GM12891 (cell line): ENCODE measurements around the gene SLC25A21.

Source experiments
- DNase-seq: peaks from one replicate; pipeline ENCODE4 v3.0.0; 2011; ENCODE audit warnings: low spot score; ENCODE audit not compliant: insufficient read length
- FAIRE-seq: peaks from 2 replicates; lab custom pipeline; 2011; peaks lifted over from hg19 to GRCh38; lab: Jason Lieb, UNC
- PAX5 ChIP-seq: IDR thresholded peaks from 2 replicates; pipeline ENCODE4 v1.6.1; 2011; ENCODE audit warnings: low read length, moderate library complexity, mild to moderate bottlenecking; ENCODE audit not compliant: insufficient read depth, severe bottlenecking
- POLR2A ChIP-seq: IDR thresholded peaks from 2 replicates; pipeline ENCODE4 v1.6.1; 2011; ENCODE audit warnings: low read depth, low read length, control low read depth
- POLR2AphosphoS5 ChIP-seq: IDR thresholded peaks from 2 replicates; pipeline ENCODE4 v1.6.1; 2011; ENCODE audit warnings: low read depth, low read length, control low read depth
- POU2F2 ChIP-seq: IDR thresholded peaks from 2 replicates; pipeline ENCODE4 v1.6.1; 2011; ENCODE audit warnings: low read depth, mild to moderate bottlenecking, control low read depth, low read length, moderate library complexity
- SPI1 ChIP-seq: IDR thresholded peaks from 2 replicates; pipeline ENCODE4 v1.6.1; 2011; ENCODE audit warnings: low read depth, low read length, control low read depth
- TAF1 ChIP-seq: IDR thresholded peaks from 2 replicates; pipeline ENCODE4 v1.6.1; 2011; ENCODE audit warnings: low read depth, low read length, control low read depth

The SLC25A21 gene

DNA sequence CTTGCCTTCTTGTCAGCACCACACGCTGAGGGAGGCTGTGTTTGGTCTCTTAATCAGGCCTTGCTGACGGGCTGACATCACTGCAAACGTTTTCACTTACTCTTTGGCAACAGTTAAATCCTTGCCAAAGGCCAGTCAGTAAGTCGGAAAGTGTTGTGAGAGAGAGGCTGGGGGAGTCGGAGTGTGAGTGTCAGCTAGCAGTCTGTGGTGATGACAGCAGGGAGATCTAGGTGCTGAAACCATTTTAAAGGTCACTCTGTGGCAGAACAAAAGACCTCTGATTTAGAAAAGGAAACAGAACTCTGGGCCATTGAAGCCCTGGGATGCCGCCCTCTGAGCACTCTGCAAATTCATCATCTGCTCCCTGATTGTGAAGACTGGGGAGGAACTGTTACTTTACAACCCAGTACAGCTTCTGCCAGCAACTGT lies 367.3 kb downstream of the SLC25A21 start:
- FAIRE-seq: no peak
- DNase-seq: no peak
- TF ChIP-seq POLR2AphosphoS5: no peak
- no peak for TF ChIP-seq POLR2A
- TF ChIP-seq POU2F2: no peak
- TF ChIP-seq TAF1: no peak
- no peak for TF ChIP-seq SPI1
- no peak for TF ChIP-seq PAX5

DNA sequence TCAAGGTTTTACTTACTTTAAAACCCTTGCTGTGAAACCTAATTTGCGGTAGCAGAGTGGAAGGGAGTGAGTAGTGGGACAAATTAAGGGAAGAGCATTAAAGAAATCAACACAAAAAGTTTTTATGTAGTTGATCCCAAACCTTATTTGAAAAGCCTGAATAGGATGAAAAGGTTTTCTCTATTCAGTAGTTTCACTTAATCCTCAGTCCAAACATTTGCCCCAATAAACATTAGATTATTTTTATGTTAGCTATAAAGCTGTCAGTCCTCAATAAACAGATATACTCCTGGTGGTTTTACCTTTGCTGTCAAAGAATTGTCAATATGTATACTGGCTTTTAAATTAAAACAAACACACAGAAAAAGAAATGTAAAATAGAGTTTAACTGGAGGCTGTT lies 374.8 kb downstream of the SLC25A21 start:
- TF ChIP-seq SPI1: no peak
- no peak for TF ChIP-seq TAF1
- TF ChIP-seq POLR2AphosphoS5: no peak
- TF ChIP-seq PAX5: no peak
- TF ChIP-seq POLR2A: no peak
- TF ChIP-seq POU2F2: no peak
- no peak for DNase-seq
- no peak for FAIRE-seq

DNA sequence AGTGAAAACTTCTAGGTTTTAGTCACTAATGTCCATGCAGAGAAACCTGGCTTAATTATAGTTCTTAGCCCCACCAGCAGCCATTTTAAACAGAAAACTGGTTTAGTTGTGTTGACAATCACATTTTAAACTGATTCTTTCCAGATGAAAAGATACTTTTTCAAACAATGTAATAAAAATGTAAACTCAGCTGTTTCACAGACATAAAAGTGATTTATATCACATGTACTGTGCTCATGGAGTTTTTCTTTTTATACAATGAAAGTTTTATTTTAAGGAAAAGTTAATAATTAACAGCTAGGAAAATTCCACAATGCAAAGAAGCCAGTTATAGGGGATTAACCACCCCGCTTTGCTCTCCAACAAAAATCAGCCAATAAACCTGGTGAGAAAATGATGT lies 381.0 kb downstream of the SLC25A21 start:
- no peak for TF ChIP-seq POLR2AphosphoS5
- no peak for TF ChIP-seq TAF1
- no peak for TF ChIP-seq SPI1
- TF ChIP-seq PAX5: no peak
- no peak for TF ChIP-seq POU2F2
- TF ChIP-seq POLR2A: no peak
- DNase-seq (no peak), FAIRE-seq (no peak)

DNA sequence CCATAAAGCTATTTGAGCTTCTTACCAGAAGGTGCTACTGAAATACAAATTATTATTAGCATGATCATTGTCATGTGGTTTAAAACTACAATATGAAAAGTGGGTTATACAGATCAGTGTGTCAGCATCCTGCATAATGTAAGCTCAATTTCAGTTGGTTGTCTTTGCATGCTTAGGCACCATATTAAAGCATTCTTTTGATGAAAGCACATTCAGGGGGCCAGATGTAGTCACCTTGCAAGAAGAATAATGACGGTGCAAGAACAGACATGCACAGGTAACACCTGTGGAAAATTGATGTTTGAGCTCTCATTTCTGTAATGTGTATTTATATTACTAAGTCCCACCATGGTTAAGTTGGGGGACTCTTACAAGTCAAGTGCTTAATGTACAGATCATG lies 386.9 kb downstream of the SLC25A21 start:
- DNase-seq (no peak), FAIRE-seq (no peak)
- no peak for TF ChIP-seq PAX5
- no peak for TF ChIP-seq POLR2A
- TF ChIP-seq POLR2AphosphoS5: no peak
- no peak for TF ChIP-seq POU2F2
- no peak for TF ChIP-seq TAF1
- TF ChIP-seq SPI1: no peak

DNA sequence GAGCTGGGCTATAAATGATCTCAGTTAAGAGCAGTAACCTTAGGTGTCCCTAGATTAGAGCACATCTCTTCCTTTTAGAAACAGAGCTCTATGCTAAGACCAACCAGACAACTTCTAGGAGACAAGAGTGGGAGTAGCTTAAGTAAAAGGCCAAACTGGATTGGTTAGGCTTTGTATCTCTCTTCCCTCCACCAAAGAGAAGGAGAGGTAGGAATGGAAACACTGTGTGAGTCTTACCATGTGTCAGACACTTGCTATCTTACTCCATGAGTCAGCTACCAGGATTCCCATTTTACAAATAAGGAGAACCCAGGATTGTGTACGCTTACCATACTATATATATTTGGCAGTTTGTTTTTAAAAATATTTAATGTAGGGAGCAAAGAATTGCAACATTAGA lies 387.9 kb downstream of the SLC25A21 start:
- FAIRE-seq (no peak), DNase-seq (no peak)
- TF ChIP-seq POLR2A: no peak
- TF ChIP-seq PAX5: no peak
- TF ChIP-seq POU2F2: no peak
- TF ChIP-seq TAF1: no peak
- no peak for TF ChIP-seq SPI1

DNA sequence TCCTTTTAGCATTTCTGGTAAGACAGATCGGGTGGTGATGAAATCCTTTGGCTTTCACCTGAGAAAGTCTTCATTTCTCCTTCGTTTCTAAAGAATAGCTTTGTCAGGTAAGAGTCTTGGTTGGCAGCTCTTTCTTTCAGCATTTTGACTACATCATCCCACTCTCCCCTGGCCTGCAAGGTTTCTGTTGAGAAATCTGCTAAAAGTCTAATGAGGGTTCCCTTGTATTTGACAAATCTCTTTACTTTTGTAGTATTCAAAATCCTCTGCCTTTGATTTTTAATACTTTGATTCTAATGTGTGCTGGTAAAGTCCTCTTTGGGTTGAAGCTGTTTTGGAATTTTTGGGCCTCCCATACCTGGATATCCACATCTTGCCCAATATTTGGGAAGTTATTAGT lies 390.5 kb downstream of the SLC25A21 start:
- FAIRE-seq: no peak
- no peak for TF ChIP-seq POU2F2

DNA sequence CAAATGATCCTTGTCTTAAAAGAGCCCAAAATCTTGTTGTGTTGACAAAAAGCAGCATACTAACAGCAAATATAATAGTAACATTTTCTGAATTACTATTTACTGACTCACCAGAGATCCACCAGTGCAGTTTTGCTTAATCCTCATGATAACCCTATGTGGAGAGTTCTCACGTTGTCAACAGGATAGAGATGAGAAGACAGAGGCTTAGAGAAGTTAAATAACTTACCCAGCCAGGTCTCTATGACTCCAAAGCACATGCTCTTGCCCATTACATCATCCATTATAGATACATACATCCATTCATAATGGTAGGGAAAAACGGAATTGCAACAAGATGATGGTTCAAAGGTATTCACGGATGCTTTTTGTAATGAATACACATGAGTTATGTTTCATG lies 398.8 kb downstream of the SLC25A21 start:
- no peak for TF ChIP-seq POU2F2
- TF ChIP-seq POLR2AphosphoS5: no peak
- TF ChIP-seq POLR2A: no peak
- no peak for TF ChIP-seq PAX5
- TF ChIP-seq TAF1: no peak
- no peak for TF ChIP-seq SPI1
- DNase-seq (no peak), FAIRE-seq (no peak)

More for the DNA sequence above, 390.5 kb downstream of the SLC25A21 start:
- DNase-seq: no peak

DNA sequence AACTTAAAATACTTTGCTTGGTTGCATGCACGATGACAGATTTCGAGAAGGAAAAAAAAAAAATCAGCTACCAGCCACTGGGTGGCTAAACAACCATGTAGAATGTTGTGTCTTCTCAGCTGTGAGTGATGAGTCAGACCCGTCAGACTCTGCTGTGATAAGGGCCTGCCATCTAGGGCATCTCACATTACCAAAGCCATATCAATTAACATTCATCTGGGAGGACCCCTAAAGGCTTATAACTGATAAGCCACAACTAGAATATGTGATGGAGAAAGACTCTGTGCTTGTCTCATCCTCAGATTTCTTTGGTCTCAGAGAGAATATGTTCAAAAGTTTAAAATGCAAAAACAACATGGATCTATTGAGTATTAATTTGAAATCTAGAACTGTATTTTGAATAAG lies 399.3 kb downstream of the SLC25A21 start:
- FAIRE-seq (no peak), DNase-seq (no peak)
- TF ChIP-seq PAX5 (no peak), POLR2AphosphoS5 (no peak), TAF1 (no peak), POLR2A (no peak), SPI1 (no peak), POU2F2 (no peak)

DNA sequence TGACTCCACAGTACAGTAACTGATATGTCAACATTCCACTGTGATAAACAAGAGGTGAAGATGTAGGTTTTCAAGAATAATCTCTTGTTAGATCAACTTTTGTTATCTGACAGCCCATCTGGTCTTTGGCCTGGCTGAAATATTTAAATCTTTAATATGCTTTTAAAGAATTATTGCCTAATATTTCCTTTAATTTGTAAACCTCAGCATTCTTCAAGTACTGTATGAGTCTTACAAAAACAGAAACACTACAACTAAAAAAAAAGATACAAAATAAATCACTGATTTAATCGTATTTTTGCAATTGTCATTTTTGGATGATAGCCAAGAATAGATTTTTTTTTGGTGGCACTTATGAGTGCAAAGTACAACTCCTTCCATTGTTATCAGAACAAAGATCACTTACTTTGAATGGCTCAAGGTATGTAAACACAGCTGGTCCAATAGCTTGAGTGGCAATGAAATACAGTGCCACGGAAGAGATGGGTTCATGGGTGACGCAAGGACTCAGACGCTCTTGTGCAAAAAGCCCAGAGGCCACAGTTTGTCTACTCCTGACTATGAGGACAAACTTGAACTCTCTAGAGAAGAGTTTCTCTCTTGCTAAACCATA lies 401.3 kb downstream of the SLC25A21 start:
- no peak for FAIRE-seq
- TF ChIP-seq POU2F2: no peak
- no peak for TF ChIP-seq TAF1
- TF ChIP-seq POLR2A: no peak
- no peak for TF ChIP-seq PAX5
- TF ChIP-seq POLR2AphosphoS5: no peak
- no peak for TF ChIP-seq SPI1
- DNase-seq: no peak

DNA sequence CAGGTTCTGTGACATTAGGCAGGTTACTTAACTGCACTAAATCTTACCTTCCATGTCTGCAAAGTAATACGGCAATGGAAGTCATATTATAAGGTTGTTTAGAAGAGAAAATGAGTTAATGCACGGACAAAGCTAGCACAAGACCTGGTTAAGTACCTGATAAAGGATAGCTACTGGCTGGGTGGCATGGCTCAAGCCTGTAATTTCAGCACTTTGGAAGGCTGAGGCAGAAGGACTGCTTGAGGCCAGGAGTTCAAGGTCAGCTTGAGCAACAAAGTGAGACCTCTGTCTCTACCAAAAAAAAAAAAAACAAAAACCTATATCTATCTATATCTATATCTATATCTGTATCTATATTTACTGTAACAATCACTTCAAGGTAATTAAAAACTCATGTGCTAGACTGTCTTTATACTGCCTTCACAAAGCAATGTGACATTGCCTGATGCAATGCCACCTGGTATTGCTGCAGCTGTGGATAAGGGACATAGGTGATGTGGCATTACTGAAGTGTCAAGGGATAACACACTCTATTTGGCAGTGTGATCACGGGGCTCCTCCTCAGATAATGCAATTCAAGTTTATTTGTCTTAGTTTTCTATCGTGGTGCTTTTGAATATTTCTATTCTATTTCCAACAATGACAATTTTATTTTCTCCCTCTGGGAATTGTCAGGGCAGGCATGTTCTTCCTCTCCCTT lies 403.6 kb downstream of the SLC25A21 start:
- TF ChIP-seq POLR2A (no peak), TAF1 (no peak), POU2F2 (no peak), SPI1 (no peak), POLR2AphosphoS5 (no peak), PAX5 (no peak)
- FAIRE-seq: no peak
- DNase-seq: no peak
